H9 (cell line): Measurements from ENCODE around the gene CRACR2B. TPM values are rescaled to one million over a fixed set of nuclear protein-coding genes. Genes with fewer than 3 reads are reported as not detected.

Experiments used
- DNase-seq: peaks from one replicate; pipeline ENCODE4 v3.0.0-alpha.2; 2017
- H2AFZ ChIP-seq: one replicate; pipeline ENCODE4 v1.6.1; 2013; ENCODE audit warnings: mild to moderate bottlenecking, low read length, control low read depth, moderate library complexity
- H2AK5ac ChIP-seq: 2 replicates; pipeline ENCODE4 v1.6.1; 2013; ENCODE audit warnings: low read length, control low read depth, mixed read lengths; ENCODE audit not compliant: insufficient read length
- H2BK120ac ChIP-seq: one replicate; pipeline ENCODE4 v1.6.1; 2013; ENCODE audit warnings: low read depth, mild to moderate bottlenecking, low read length, control low read depth, inconsistent platforms; ENCODE audit not compliant: poor library complexity, severe bottlenecking
- H2BK12ac ChIP-seq: 2 replicates; pipeline ENCODE4 v1.6.1; 2013; ENCODE audit warnings: low read length, control low read depth, mixed read lengths, low read depth; ENCODE audit not compliant: insufficient read length
- H2BK15ac ChIP-seq: 2 replicates; pipeline ENCODE4 v1.6.1; 2013; ENCODE audit warnings: low read depth, low read length, control low read depth
- H2BK20ac ChIP-seq: one replicate; pipeline ENCODE4 v1.6.1; 2013; ENCODE audit warnings: low read depth, mild to moderate bottlenecking, low read length, control low read depth, inconsistent platforms; ENCODE audit not compliant: poor library complexity, severe bottlenecking
- H2BK5ac ChIP-seq: 2 replicates; pipeline ENCODE4 v1.6.1; 2013; ENCODE audit warnings: low read length, control low read depth, mixed read lengths; ENCODE audit not compliant: insufficient read length
- H3K14ac ChIP-seq: 2 replicates; pipeline ENCODE4 v1.6.1; 2013; ENCODE audit warnings: low read length, control low read depth; ENCODE audit not compliant: insufficient read depth
- H3K18ac ChIP-seq: 2 replicates; pipeline ENCODE4 v1.6.1; 2013; ENCODE audit warnings: low read depth, mild to moderate bottlenecking, mixed read lengths, low read length, control low read depth; ENCODE audit not compliant: insufficient read length
- H3K23ac ChIP-seq: 2 replicates; pipeline ENCODE4 v1.6.1; 2013; ENCODE audit warnings: low read length, control low read depth, mixed read lengths, low read depth; ENCODE audit not compliant: insufficient read length
- H3K23me2 ChIP-seq: 2 replicates; pipeline ENCODE4 v1.6.1; 2013; ENCODE audit warnings: low read depth, mild to moderate bottlenecking, mixed read lengths, low read length, control low read depth; ENCODE audit not compliant: insufficient read length, poor library complexity, severe bottlenecking
- H3K27ac ChIP-seq: 2 replicates; pipeline ENCODE4 v1.5.1; 2013; ENCODE audit warnings: low read length, control low read depth, mixed read lengths, low read depth; ENCODE audit not compliant: insufficient read length
- H3K27me3 ChIP-seq: 2 replicates; pipeline ENCODE4 v1.6.1; 2013; ENCODE audit warnings: low read length, control low read depth, inconsistent platforms; ENCODE audit not compliant: insufficient read depth
- H3K4ac ChIP-seq: 2 replicates; pipeline ENCODE4 v1.6.1; 2013; ENCODE audit warnings: low read depth, mild to moderate bottlenecking, control low read depth, inconsistent platforms, low read length, moderate library complexity
- H3K4me1 ChIP-seq: 2 replicates; pipeline ENCODE4 v1.6.1; 2013; ENCODE audit warnings: low read length, control low read depth, inconsistent platforms; ENCODE audit not compliant: insufficient read depth
- H3K4me2 ChIP-seq: 2 replicates; pipeline ENCODE4 v1.6.1; 2013; ENCODE audit warnings: low read length, control low read depth, mixed read lengths; ENCODE audit not compliant: insufficient read length, insufficient read depth
- H3K56ac ChIP-seq: 2 replicates; pipeline ENCODE4 v1.6.1; 2013; ENCODE audit warnings: low read depth, mild to moderate bottlenecking, mixed read lengths, low read length, control low read depth; ENCODE audit not compliant: insufficient read length
- H3K79me1 ChIP-seq: 2 replicates; pipeline ENCODE4 v1.6.1; 2013; ENCODE audit warnings: low read depth, mild to moderate bottlenecking, moderate library complexity, low read length, control low read depth, inconsistent platforms; ENCODE audit not compliant: insufficient read depth, poor library complexity, severe bottlenecking
- H3K79me2 ChIP-seq: 2 replicates; pipeline ENCODE4 v1.6.1; 2013; ENCODE audit warnings: low read length, control low read depth, inconsistent platforms; ENCODE audit not compliant: insufficient read depth
- H3K9ac ChIP-seq: 2 replicates; pipeline ENCODE4 v1.6.1; 2013; ENCODE audit warnings: low read length, control low read depth, mixed read lengths; ENCODE audit not compliant: insufficient read length; ENCODE audit errors: extremely low read depth
- H3K9me3 ChIP-seq: one replicate; pipeline ENCODE4 v1.6.1; 2013; ENCODE audit warnings: low read depth, low read length, inconsistent platforms; ENCODE audit not compliant: control insufficient read depth
- H3T11ph ChIP-seq: one replicate; pipeline ENCODE4 v1.6.1; 2013; ENCODE audit warnings: mild to moderate bottlenecking, low read length, control low read depth, inconsistent platforms
- H4K20me1 ChIP-seq: one replicate; pipeline ENCODE4 v1.6.1; 2013; ENCODE audit not compliant: control insufficient read depth, insufficient read length, insufficient read depth
- H4K5ac ChIP-seq: 2 replicates; pipeline ENCODE4 v1.6.1; 2013; ENCODE audit warnings: low read depth, mild to moderate bottlenecking, mixed read lengths, low read length, control low read depth; ENCODE audit not compliant: insufficient read length
- H4K8ac ChIP-seq: replicated peaks from 2 replicates; pipeline ENCODE4 v1.6.1; 2013; ENCODE audit warnings: low read length, control low read depth, mixed read lengths, low read depth; ENCODE audit not compliant: insufficient read length
- H4K91ac ChIP-seq: 2 replicates; pipeline ENCODE4 v1.6.1; 2013; ENCODE audit warnings: low read depth, mild to moderate bottlenecking, moderate library complexity, mixed read lengths, low read length, control low read depth; ENCODE audit not compliant: insufficient read length
- H3K27ac Mint-ChIP-seq, 3 experiments: 2 replicates in 2 of 3; 3 replicates in 1 of 3; pipeline ENCODE4 v1.8.0; 2020 to 2021; ENCODE audit warnings: mixed read lengths in 3 of 3, mild to moderate bottlenecking in 1 of 3, moderate library complexity in 1 of 3
- H3K27me3 Mint-ChIP-seq: 2 replicates; pipeline ENCODE4 v1.8.0; 2021; ENCODE audit warnings: low read depth, mild to moderate bottlenecking, moderate library complexity, mixed read lengths
- H3K36me3 Mint-ChIP-seq, 3 experiments: 2 replicates in 2 of 3; 3 replicates in 1 of 3; pipeline ENCODE4 v1.8.0; 2020 to 2021; ENCODE audit warnings: low read depth in 3 of 3, mixed read lengths in 3 of 3; ENCODE audit not compliant: insufficient read depth in 1 of 3
- H3K4me1 Mint-ChIP-seq, 2 experiments: 2 replicates each; pipeline ENCODE4 v1.8.0; 2020; ENCODE audit warnings: mixed read lengths in 2 of 2
- H3K4me3 Mint-ChIP-seq, 2 experiments: 2 replicates in 1 of 2; 3 replicates in 1 of 2; pipeline ENCODE4 v1.8.0; 2020 to 2021; ENCODE audit warnings: mild to moderate bottlenecking in 2 of 2, mixed read lengths in 2 of 2, moderate library complexity in 1 of 2
- H3K9me3 Mint-ChIP-seq, 2 experiments: 2 replicates in 1 of 2; 3 replicates in 1 of 2; pipeline ENCODE4 v1.8.0; 2020; ENCODE audit warnings: mild to moderate bottlenecking in 2 of 2, mixed read lengths in 2 of 2, moderate library complexity in 1 of 2
- CTCF ChIP-seq: fragments of 200-600 bp; sonication (generic); conservative IDR thresholded peaks from 3 replicates; pipeline ENCODE4 v1.8.0; 2021; ENCODE audit warnings: antibody characterized with exemption, mild to moderate bottlenecking
- WGBS: extraction: QIAGEN DNeasy Blood & Tissue Kit; methylation state at CpG from one replicate; pipeline ENCODE4 v1.1.7; 2013; ENCODE audit warnings: missing lambda C conversion rate, low lambda C conversion rate, mixed read lengths; ENCODE audit not compliant: insufficient read length; ENCODE audit errors: extremely low coverage; 5-methylcytosine and 5-hydroxymethylcytosine counted together
- long read RNA-seq: library from polyadenylated mRNA; unstranded; transcript quantifications from one replicate; pipeline ENCODE4 v2.0.0, GENCODE V29; 2020
- total RNA-seq: library from RNA; stranded (reverse); gene quantifications from 2 replicates; pipeline ENCODE4 v1.2.1, GENCODE V29; 2021

The CRACR2B gene
- 28.8 and 29.0 TPM in 2 replicates for total RNA-seq
- long read RNA-seq, transcript CRACR2B-203 (4 exons, 714 nt), result major isoform, 10 of 88 reads
- long read RNA-seq, transcript CRACR2B-202 (9 exons, 1,578 nt), result minor isoform, 6 of 88 reads
- long read RNA-seq, partial matches to known transcripts, result 9 of 88 reads
- long read RNA-seq, other reads (novel, unspliced or antisense), result 61 of 88 reads

- Histone ChIP-seq H3K4me2 (peak within 1 kb of the TSS; percentile 58), H3K23ac (no peak within 1 kb of the TSS), H3K23me2 (peaks cover 27% of the 10 kb centered on the region), H3K79me1 (no peaks in the 10 kb centered on the region), H3T11ph (no peak within 1 kb of the TSS), H3K9ac (no peak within 1 kb of the TSS), H2BK12ac (no peak within 1 kb of the TSS), H3K14ac (peak within 1 kb of the TSS; percentile 60; the same call in 1 of the 2 replicates), H4K20me1 (no peaks in the 10 kb centered on the region), H4K91ac (no peak within 1 kb of the TSS), H2AK5ac (no peak within 1 kb of the TSS), H4K8ac (no peak within 1 kb of the TSS), H3K9me3 (no peaks in the 10 kb centered on the region), H2BK15ac (no peak within 1 kb of the TSS), H2BK120ac (no peak within 1 kb of the TSS), H3K27me3 (peaks cover 9% of the 10 kb centered on the region; the same call in 1 of the 2 replicates), H3K56ac (no peak within 1 kb of the TSS), H2AFZ (no peak within 1 kb of the TSS), H3K18ac (peak within 1 kb of the TSS; percentile 68), H3K27ac (no peak within 1 kb of the TSS), H4K5ac (no peak within 1 kb of the TSS), H2BK20ac (no peak within 1 kb of the TSS), H3K4ac (no peak within 1 kb of the TSS), H3K4me1 (no peaks in the 10 kb centered on the region; the same call in 1 of the 2 replicates), H2BK5ac (no peak within 1 kb of the TSS), H3K79me2 (no peaks in the 10 kb centered on the region)
- H3K9me3 Mint-ChIP-seq, result no peaks in the 10 kb centered on the region
- no CpG with 5 or more reads among the region's 5 CpGs for WGBS
- DNase-seq, result no peak
- peaks cover 36% of the 10 kb centered on the region for H3K27me3 Mint-ChIP-seq
- H3K36me3 Mint-ChIP-seq, result peaks cover 0 to 15% (median 10%) of the 10 kb centered on the region in 3 experiments; a peak in 6 of 7 replicates
- H3K4me1 Mint-ChIP-seq, result peaks cover 32 to 44% of the 10 kb centered on the region in 2 experiments
- peak within 1 kb of the TSS; percentile 79 to 84 for H3K4me3 Mint-ChIP-seq
- no peak for TF ChIP-seq CTCF
- peak within 1 kb of the TSS in 2 of 3 experiments; percentile 68 to 85; a peak in 3 of 7 replicates for H3K27ac Mint-ChIP-seq
Observed at GRCh38 chr11:827897-828192, at the start of gene CRACR2B. Gene CRACR2B, plus strand, starts transcription at chr11:827919. Its CDS starts 689 bp downstream, at chr11:828608.
